ENCODE results near the gene ZNF607. TPM values are rescaled to one million over a fixed set of nuclear protein-coding genes. Genes with fewer than 3 reads are reported as not detected.

The ZNF607 gene
- total and polyA plus RNA-seq, 12 donors: 2.0 to 8.4 (median 6.0) TPM

DNA sequence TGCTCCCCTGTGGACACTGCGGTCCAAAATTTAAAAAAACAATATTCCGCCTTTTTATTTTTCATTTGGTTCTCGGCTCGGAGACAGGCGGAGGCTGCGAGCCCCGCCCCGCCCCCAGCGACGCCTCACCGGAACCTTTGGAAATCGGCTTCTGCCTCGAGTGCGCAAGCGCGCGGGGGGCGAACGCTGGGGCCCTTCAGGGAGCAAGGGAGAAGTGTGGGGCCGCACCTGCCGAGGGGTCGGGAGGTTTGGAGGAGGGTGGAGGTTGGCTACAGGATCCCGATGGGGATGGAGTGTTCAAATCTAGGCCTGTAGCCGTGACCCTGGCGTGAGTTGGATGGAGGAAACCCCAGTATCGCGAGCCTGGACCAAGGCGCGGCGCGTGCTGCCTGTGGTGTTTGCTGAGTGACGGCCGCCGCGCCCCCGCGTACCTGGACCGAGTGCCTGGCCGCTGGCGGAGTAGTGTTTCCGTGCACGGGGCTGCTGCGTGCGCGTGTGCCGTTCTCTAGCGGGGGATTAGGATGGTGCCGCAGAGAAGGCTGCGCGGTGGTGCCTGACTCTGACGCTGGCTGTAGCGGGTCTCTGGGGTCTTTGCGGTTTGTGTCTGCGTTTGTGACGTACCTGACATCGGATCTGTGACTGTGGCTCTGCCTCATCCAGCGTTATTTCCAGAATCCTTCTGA lies 63.7 kb downstream of the ZNF607 start:
- Histone ChIP-seq H3K4me3 (peak overlapping the region; percentile 63 to 90 (median 80)), H3K27me3 (no peaks in the 10 kb centered on the region), H3K36me3 (peaks cover 0 to 5% (median 0%) of the 10 kb centered on the region in 9 donors), H3K27ac (peak overlapping the region; percentile 39 to 93 (median 90)), H3K9me3 (peaks cover 0 to 41% (median 0%) of the 10 kb centered on the region in 11 donors), H3K4me1 (peaks cover 0 to 31% (median 24%) of the 10 kb centered on the region in 9 donors)
- intact Hi-C loops (cut with DNase I): loop anchor here in 3 of 10 donors (1.0 to 5.0 kb wide), 4 partner anchors 35 to 189 kb away; partner anchors contain the start of gene ZNF569 (in 1 of the 3)
- DNase-seq: peak; percentile 86 to 88
- peak; percentile 77 to 93 (median 88) for ATAC-seq
- WGBS, 2 donors: 0% methylated on average over 57 of the region's 57 CpGs
- TF ChIP-seq CTCF (IDR thresholded peaks at IDR 0.05): peak in 1 of 9 donors; percentile 9

GRCh38 chr19:37655301-37655688 lies 64.3 kb downstream of the ZNF607 start, which contains the start of gene ZFP30:
Gene ZFP30, minus strand, starts transcription at chr19:37655465. Its CDS starts 7,643 bp downstream, at chr19:37647822.
- DNase-seq (peak; percentile 91 to 93), ATAC-seq (peak; percentile 85 to 98 (median 97))
- Histone ChIP-seq H3K27me3 (no peaks in the 10 kb centered on the region), H3K36me3 (peaks cover 0 to 10% (median 0%) of the 10 kb centered on the region in 9 donors), H3K27ac (peak within 1 kb of the TSS; percentile 39 to 93 (median 90)), H3K4me1 (peaks cover 0 to 31% (median 24%) of the 10 kb centered on the region in 9 donors), H3K4me3 (peak within 1 kb of the TSS; percentile 63 to 90 (median 80)), H3K9me3 (peaks cover 0 to 41% (median 0%) of the 10 kb centered on the region in 11 donors)
- TF ChIP-seq CTCF (IDR thresholded peaks at IDR 0.05): no peak
- 1 to 2% methylated on average over 31 to 34 of the region's 34 CpGs for WGBS, 2 donors
- intact Hi-C loops (cut with DNase I): loop anchor here in 3 of 10 donors (2.0 to 5.0 kb wide), 3 partner anchors 37 to 188 kb away; partner anchors contain the start of gene ZNF569 (in 1 of the 3)

GRCh38 chr19:37654629-37655300 lies 64.8 kb downstream of the ZNF607 start:
- H3K27ac ChIP-seq: peak overlapping the region; percentile 39 to 93 (median 90)
- ATAC-seq: peak; percentile 35 to 84 (median 65)
- intact Hi-C loops (cut with DNase I): loop anchor here in 3 of 10 donors (2.0 to 5.0 kb wide), 3 partner anchors 38 to 188 kb away; partner anchors contain the start of gene ZNF569 (in 1 of the 3)
- peak overlapping the region; percentile 63 to 90 (median 80) for H3K4me3 ChIP-seq
- peak in 1 of 2 donors; percentile 18 for DNase-seq
- 0% methylated on average over 40 of the region's 40 CpGs for WGBS, 2 donors
- H3K27me3 ChIP-seq: no peaks in the 10 kb centered on the region
- peaks cover 0 to 42% (median 0%) of the 10 kb centered on the region in 11 donors for H3K9me3 ChIP-seq
- H3K4me1 ChIP-seq: peaks cover 0 to 31% (median 24%) of the 10 kb centered on the region in 9 donors
- H3K36me3 ChIP-seq: peaks cover 0 to 16% (median 0%) of the 10 kb centered on the region in 9 donors
- TF ChIP-seq CTCF (IDR thresholded peaks at IDR 0.05): no peak

GRCh38 chr19:37654118-37654517 lies 65.4 kb downstream of the ZNF607 start:
- Histone ChIP-seq H3K9me3 (peaks cover 0 to 43% (median 0%) of the 10 kb centered on the region in 11 donors), H3K4me1 (peaks cover 0 to 31% (median 24%) of the 10 kb centered on the region in 9 donors), H3K36me3 (peaks cover 0 to 22% (median 0%) of the 10 kb centered on the region in 9 donors), H3K27me3 (no peaks in the 10 kb centered on the region), H3K27ac (peak overlapping the region in 8 of 10 donors; percentile 87 to 93 (median 92)), H3K4me3 (peak overlapping the region; percentile 63 to 90 (median 80))
- ATAC-seq (no peak), DNase-seq (no peak)
- intact Hi-C loops (cut with DNase I): loop anchor here in 1 of 10 donors (2.0 kb wide), 1 partner anchor 187 kb away; the partner anchor contains the start of gene ZNF569
- WGBS, 2 donors: 3 to 6% methylated on average over 5 of the region's 5 CpGs
- no peak for TF ChIP-seq CTCF (IDR thresholded peaks at IDR 0.05)

Measured in heart right ventricle (tissue), 16 donors.